K562 (cell line): ENCODE results near the gene MB21D2.

Source experiments
- BCL6 ChIP-seq: fragments of 250-450 bp; sonication (Bioruptor Pico); IDR thresholded peaks from 2 replicates; pipeline ENCODE4 v1.4.0; 2020
- CBFA2T2 ChIP-seq: fragments of 450-650 bp; conservative IDR thresholded peaks from 2 replicates; pipeline ENCODE4 v1.6.1; 2017; ENCODE audit warnings: mild to moderate bottlenecking
- ELF4 ChIP-seq: fragments of 450-650 bp; formaldehyde crosslinking; IDR thresholded peaks from 2 replicates; pipeline ENCODE4 v1.4.0; 2022; ENCODE audit warnings: missing genetic modification characterization
- GTF2A2 ChIP-seq: IDR thresholded peaks from 2 replicates; pipeline ENCODE4 v1.6.1; 2016; ENCODE audit warnings: mild to moderate bottlenecking, missing genetic modification characterization, missing compliant biosample characterization
- IRF9 ChIP-seq: fragments of 450-650 bp; IDR thresholded peaks from 2 replicates; pipeline ENCODE4 v1.6.1; 2016; ENCODE audit warnings: missing biosample characterization, missing genetic modification characterization
- KDM5B ChIP-seq: fragments of 200-600 bp; sonication (generic); IDR thresholded peaks from 2 replicates; pipeline ENCODE4 v1.6.1; 2012; ENCODE audit warnings: low read depth, mild to moderate bottlenecking, moderate library complexity, low read length, control low read depth, inconsistent platforms; ENCODE audit not compliant: insufficient replicate concordance
- SREBF2 ChIP-seq: sonication (generic); formaldehyde crosslinking; IDR thresholded peaks from 2 replicates; pipeline ENCODE4 v1.4.0; 2020; ENCODE audit warnings: mild to moderate bottlenecking, missing genetic modification reagents
- ZNF184 ChIP-seq: sonication (generic); formaldehyde crosslinking; IDR thresholded peaks from 2 replicates; pipeline ENCODE4 v1.5.0; 2020; ENCODE audit warnings: missing genetic modification reagents
- TF ChIP-seq, protein P1 (sequence below), 3 experiments: IDR thresholded peaks in 2 of 3; conservative IDR thresholded peaks in 1 of 3; 2 replicates each; pipeline ENCODE4 v1.5.1; 2011 to 2012; ENCODE audit warnings: low read length in 3 of 3, mild to moderate bottlenecking in 3 of 3, control low read depth in 2 of 3, improper control_type of control experiment in 1 of 3, inconsistent platforms in 1 of 3, low read depth in 1 of 3, mixed read lengths in 1 of 3, moderate library complexity in 1 of 3; ENCODE audit not compliant: insufficient read depth in 2 of 3

DNA sequence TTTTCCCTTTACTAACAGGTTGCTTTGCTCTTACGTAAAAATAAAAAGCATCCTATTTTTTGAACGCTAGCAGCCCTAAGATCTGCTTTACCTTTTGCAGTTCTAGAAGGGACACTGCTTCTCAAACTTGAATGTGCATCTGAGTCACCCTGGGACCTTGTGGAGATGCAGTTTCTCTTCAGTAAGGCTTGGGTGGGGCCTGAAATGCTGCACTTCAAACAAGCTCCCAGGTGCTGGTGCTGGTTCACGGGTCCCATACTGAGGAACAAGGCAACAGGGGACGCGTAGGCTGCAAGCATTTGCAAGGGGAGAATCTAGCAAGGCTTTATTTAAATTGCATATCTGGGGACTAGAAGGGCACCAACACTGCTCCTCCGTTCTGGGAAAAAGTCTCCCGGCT lies 30.0 kb downstream of the MB21D2 start:
- TF ChIP-seq CBFA2T2 (no peak), IRF9 (tag) (no peak), SREBF2 (CRISPR knock-in tag) (no peak), GTF2A2 (tag) (no peak), ELF4 (CRISPR knock-in tag) (no peak), ZNF184 (CRISPR knock-in tag) (no peak), KDM5B (no peak), BCL6 (CRISPR knock-in tag) (no peak)
- TF ChIP-seq, protein P1, sequence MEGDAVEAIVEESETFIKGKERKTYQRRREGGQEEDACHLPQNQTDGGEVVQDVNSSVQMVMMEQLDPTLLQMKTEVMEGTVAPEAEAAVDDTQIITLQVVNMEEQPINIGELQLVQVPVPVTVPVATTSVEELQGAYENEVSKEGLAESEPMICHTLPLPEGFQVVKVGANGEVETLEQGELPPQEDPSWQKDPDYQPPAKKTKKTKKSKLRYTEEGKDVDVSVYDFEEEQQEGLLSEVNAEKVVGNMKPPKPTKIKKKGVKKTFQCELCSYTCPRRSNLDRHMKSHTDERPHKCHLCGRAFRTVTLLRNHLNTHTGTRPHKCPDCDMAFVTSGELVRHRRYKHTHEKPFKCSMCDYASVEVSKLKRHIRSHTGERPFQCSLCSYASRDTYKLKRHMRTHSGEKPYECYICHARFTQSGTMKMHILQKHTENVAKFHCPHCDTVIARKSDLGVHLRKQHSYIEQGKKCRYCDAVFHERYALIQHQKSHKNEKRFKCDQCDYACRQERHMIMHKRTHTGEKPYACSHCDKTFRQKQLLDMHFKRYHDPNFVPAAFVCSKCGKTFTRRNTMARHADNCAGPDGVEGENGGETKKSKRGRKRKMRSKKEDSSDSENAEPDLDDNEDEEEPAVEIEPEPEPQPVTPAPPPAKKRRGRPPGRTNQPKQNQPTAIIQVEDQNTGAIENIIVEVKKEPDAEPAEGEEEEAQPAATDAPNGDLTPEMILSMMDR (IDR thresholded peaks at IDR 0.05 in 2 of 3, conservative IDR thresholded peaks at IDR 0.05 in 1 of 3; ENCODE audit: insufficient read depth in 2 of 3, low read depth in 1 of 3, low read length in 3 of 3), result no peak
